ENCODE data around the gene SUFU.

DNA sequence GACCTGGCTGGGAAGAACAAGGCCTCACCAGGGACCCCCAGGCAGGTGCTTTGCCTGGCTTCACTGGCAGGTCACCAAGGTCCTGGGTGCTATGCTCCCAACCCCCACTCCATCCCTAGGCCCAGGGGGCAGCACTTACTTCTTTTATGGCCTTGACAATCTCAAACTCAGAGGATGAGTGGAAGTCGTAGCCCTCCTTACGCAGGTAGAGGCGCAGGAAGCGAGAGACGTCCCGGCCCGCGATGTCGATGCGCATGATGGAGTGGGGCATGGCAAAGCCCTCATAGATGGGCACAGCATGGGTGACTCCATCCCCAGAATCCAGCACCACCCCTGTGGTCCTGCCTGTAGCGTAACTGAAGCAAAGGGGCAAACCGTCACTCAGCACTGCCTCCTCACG lies 19.8 kb upstream of the SUFU start:
- TF ChIP-seq POLR2A (IDR thresholded peaks at IDR 0.05): no peak
- no peak for TF ChIP-seq CTCF (IDR thresholded peaks at IDR 0.05)

Measured in sigmoid colon (tissue), 3 donors.